NCI-H1436 treated with DMSO at 0.1 percent for 48 hours (cell line): ENCODE results near the gene TPRG1L.
A peak's percentile ranks its signal among the peaks of the same experiment; 100 is the strongest.
"Not testable (repeated sequence)": the region's sequence is repeated elsewhere in the genome, so short reads cannot be mapped to it uniquely, and the experiment has no call there.

Experiments used
- DNase-seq: peaks from one replicate; lab custom pipeline; 2025; lab: John Stamatoyannopoulos, UW

The TPRG1L gene

DNA sequence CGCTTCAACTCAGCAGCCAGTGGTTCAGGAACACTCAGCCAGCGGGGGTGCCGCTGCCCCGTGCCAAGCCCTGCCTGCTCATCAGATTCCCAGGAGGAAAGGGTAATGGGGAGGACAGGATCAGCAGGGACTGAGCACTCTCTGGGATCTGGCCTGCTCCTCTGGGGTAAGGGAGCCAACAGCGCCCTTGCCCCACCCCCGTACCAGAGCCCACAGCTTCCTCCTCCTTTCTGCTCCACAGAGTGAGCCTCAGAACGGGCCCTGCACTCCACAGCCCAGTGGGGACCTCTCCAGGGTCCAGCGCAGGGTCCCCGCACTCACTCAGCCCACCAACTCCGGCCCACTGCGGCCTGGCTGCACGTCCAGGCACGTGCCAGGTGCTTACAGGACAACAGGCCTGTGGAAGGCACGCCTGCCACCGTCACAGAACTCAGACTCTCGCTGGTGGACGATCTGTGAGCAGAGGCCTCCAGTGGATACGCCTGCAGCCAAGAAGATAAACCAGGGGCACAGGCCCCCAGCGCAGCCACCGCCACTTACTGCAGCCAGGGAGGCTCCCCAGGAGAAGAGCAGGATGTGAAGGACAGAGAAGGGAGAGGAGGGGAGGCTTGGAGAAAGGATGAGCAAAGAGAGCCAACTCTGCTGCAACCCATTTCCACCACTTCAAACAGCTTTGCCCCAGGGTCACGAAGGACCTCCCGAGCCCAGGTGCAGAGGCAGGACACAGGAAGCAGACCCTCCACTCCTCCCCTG is 15.6 kb upstream of the TPRG1L start:
- no peak for DNase-seq

GRCh38 chr1:3609769-3610526 is 14.9 kb upstream of the TPRG1L start:
- no peak for DNase-seq

GRCh38 chr1:3610527-3611169 is 14.2 kb upstream of the TPRG1L start:
- no peak for DNase-seq

GRCh38 chr1:3611170-3612019 is 13.4 kb upstream of the TPRG1L start, which contains the start of gene MEGF6:
Gene MEGF6, minus strand, starts transcription at chr1:3611508. Its CDS starts 240 bp downstream, at chr1:3611268.
- no peak for DNase-seq

DNA sequence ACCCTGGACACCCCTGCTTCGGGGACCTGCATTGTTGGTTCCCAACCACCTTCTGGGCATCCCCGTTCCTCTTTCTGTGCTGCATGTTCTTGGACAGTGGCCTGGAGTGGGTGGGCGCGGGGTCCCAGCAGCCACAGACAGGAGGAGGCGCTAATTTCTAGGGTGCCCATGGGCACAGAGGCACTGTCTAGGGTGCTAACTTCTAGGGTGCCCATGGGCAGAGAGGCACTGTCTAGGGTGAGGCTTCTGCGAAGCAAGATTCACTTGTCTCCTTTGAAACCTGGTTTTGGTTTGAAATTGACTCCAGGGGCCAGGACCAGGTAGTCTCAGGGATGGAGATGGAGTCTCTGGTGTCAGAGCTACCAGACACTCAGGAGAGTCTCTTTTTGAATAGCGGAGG is 12.7 kb upstream of the TPRG1L start:
- DNase-seq = no peak

- DNase-seq = no peak
Observed at GRCh38 chr1:3614755-3615742, 9.8 kb upstream of the TPRG1L start.

- DNase-seq = no peak
Observed at GRCh38 chr1:3616861-3617260, 8.0 kb upstream of the TPRG1L start.

GRCh38 chr1:3617806-3618345 is 6.9 kb upstream of the TPRG1L start:
- no peak for DNase-seq

DNA sequence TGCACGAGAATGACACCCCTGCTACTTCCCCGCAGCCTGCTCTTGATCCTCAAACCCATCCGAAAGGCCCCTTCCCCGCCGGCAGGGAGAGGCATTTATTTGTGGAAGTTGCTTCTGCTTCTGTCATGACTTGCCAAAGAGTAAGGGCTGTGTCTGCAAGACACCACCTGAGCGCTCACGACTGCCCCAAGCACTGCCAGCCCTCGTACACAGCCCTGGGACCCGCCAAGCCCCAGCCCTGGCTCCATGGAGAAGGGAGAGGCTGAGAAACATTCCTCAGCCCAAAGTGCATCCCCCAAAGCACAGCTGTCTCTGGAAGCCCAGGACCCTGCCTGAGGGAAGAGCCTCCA is 6.3 kb upstream of the TPRG1L start:
- no peak for DNase-seq

GRCh38 chr1:3618881-3619671 is 5.7 kb upstream of the TPRG1L start:
- DNase-seq = peak; percentile 22

DNA sequence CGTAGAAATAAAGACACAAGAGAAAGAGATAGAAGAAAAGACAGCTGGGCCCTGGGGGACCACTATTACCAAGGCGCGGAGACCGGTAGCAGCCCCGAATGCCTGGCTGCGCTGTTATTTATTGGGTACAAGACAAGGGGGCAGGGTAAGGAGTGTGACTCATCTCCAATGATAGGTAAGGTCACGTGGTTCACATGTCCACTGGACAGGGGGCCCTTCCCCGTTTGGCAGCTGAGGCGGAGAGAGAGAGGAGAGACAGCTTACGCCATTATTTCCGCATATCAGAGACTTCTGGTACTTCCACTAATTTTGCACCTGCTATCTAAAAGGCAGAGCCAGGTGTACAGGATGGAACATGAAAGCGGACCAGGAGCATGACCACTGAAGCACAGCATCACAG is 4.1 kb upstream of the TPRG1L start:
- DNase-seq = no peak

DNA sequence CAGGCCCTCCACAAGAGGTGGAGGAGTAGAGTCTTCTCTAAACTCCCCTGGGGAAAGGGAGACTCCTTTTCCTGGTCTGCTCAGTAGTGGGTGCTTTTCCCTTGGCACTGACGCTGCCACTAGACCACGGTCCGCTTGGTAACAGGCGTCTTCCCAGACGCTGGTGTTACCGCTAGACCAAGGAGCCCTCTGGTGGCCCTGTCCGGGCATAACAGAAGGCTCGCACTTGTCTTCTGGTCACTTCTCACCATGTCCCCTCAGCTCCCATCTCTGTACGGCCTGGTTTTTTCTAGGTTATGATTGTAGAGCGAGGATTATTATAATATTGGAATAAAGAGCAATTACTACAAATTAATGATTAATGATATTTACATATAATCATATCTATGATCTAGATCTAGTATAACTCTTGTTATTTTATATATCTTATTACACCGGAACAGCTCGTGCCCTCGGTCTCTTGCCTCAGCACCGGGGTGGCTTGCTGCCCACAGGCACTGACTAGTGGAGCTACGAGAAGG is 3.6 kb upstream of the TPRG1L start:
- DNase-seq = not testable (repeated sequence)

- not testable (repeated sequence) for DNase-seq
Observed at GRCh38 chr1:3622102-3622501, 2.7 kb upstream of the TPRG1L start.

DNA sequence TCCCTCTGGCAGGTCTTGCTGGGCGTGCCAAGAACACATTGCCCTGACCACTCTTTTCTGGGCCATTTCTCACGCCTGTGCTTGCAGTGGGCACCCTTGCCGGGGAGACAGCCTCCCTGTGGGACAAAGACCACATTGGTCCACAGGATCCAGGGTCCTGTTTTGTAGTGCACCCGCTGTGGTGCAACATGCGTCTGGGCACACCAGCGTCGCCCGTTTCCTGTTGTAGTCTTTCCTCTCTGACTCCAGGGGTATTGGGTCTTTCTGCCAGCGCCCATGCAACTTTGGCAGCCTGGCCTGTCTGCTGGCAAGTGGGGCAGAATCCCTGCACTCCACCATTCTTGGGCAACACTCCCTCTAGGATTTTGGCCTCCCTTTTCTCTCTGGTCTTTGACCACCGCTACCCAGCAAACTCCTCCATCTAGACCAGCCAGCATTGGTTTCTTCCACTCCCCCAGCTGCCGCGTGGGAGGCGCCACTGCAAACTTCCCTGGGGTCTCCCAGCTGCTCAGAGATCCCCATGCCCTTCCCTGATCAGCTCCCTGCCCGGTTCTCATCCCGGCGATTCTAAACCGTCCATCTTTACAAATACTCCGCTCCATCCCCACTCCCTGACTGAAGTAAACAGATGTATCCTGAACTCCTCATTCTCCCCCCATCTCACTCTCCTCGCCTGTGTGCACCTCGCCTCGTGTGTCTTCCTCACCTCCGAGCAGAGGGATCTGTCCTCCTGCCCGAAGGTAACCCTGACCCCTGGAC is 1.2 kb upstream of the TPRG1L start:
- DNase-seq = no peak

GRCh38 chr1:3625151-3625907 is 514 bp downstream of the TPRG1L start:
- no peak for DNase-seq

DNA sequence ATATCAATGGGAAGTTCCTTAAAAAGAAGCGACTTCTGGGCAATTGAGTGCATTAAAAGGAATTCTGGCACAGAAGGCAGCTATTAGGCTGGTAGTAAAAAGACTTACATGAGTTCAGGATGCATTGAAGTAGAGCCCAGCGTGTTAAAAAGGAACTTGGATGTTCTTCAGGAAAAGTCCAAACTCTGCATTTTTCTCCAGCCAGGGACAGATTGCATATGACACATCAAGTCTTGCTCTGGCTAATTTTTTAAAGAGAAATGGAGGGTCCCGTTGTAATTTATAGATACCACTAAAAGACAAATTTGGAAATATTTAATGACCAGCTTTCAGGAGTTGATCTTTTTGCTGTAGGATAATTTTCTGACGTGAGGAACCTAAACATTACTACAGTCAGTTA is 1.2 kb downstream of the TPRG1L start:
- no peak for DNase-seq

GRCh38 chr1:3627515-3628253 is 2.9 kb downstream of the TPRG1L start:
- DNase-seq = no peak
